ENCODE results near the gene NDE1. TPM values are rescaled to one million over a fixed set of nuclear protein-coding genes. Genes with fewer than 3 reads are reported as not detected.

The NDE1 gene
- polyA plus RNA-seq, 1 of the 3 experiments (the other 2 are of a cell fraction) = 27.9 TPM

DNA sequence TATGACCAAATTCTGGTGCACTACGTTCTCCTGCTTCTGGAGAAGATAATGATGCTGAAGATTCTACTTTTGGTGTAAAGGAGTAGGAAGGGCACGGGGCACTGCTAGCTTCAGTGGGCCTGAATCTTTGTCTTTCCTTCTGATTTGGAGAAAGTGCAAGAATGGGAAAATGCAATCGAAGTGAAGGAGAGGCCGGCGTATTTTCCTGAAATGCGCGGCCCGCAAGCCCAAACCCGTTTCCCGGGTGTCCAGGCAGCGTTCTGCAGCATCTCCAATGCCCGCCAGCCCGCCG, 372 bp upstream of the NDE1 start (continued):
- TF ChIP-seq, protein P1, sequence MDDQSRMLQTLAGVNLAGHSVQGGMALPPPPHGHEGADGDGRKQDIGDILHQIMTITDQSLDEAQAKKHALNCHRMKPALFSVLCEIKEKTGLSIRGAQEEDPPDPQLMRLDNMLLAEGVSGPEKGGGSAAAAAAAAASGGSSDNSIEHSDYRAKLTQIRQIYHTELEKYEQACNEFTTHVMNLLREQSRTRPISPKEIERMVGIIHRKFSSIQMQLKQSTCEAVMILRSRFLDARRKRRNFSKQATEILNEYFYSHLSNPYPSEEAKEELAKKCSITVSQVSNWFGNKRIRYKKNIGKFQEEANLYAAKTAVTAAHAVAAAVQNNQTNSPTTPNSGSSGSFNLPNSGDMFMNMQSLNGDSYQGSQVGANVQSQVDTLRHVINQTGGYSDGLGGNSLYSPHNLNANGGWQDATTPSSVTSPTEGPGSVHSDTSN (IDR thresholded peaks at IDR 0.05) = no peak
- TF ChIP-seq, protein P2, sequence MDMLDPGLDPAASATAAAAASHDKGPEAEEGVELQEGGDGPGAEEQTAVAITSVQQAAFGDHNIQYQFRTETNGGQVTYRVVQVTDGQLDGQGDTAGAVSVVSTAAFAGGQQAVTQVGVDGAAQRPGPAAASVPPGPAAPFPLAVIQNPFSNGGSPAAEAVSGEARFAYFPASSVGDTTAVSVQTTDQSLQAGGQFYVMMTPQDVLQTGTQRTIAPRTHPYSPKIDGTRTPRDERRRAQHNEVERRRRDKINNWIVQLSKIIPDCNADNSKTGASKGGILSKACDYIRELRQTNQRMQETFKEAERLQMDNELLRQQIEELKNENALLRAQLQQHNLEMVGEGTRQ (IDR thresholded peaks at IDR 0.05; ENCODE audit: borderline replicate concordance, low read depth, low read length) = no peak

DNA sequence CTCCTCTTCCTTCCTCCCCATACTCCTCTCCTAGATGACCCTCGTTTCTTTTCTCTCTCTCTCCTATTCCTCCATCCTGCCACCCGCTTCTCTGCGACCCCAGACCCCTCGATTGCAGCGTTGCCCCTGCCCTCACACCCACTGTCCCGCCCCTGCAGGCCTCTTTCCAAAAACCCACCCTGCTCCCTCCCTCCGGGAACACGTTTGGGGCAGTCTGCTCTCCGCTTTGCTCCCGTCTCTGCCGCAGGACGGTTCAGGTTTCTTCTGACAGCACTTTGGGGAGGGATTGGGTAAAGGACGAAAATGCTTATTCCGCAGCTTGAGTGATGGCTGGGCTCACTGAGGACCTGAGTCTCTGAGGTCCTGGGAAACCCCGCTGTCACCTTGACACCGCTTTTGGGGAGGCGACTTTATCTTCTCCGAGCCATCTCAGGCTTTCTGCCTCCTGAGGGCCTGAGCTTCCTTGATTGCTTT, 690 bp downstream of the NDE1 start:
- Histone ChIP-seq H3K9me3 (no peaks in the 10 kb centered on the region), H3K4me2 (peak overlapping the region; percentile 98), H3K9ac (peak overlapping the region; percentile 94), H3F3A (replicated peaks; ENCODE audit: insufficient read depth) (peaks cover 11% of the 10 kb centered on the region), H3K9me2 (no peaks in the 10 kb centered on the region), H3K4me3 (ENCODE audit: low read depth in 2 of 2, low read length in 1 of 2) (peak overlapping the region; percentile 76 to 98), H2AFZ (ENCODE audit: low read depth) (peak overlapping the region; percentile 96; the same call in 1 of the 2 replicates), H3K27me3 (ENCODE audit: insufficient read depth) (no peaks in the 10 kb centered on the region), H3K36me3 (replicated peaks in 1 of 2; ENCODE audit: control insufficient read depth in 1 of 2, insufficient read depth in 2 of 2, low read length in 1 of 2) (no peaks in the 10 kb centered on the region), H3K79me2 (ENCODE audit: insufficient read depth) (peaks cover 56% of the 10 kb centered on the region), H3K4me1 (ENCODE audit: control insufficient read depth in 1 of 2, insufficient read depth in 2 of 2, low read depth in 1 of 2, low read length in 1 of 2) (peaks cover 2 to 4% of the 10 kb centered on the region in 2 experiments; a peak in 2 of 4 replicates), H3K27ac (ENCODE audit: low read depth in 2 of 2, low read length in 1 of 2) (peak overlapping the region; percentile 67 to 76), H4K20me1 (ENCODE audit: insufficient read depth) (peaks cover 16% of the 10 kb centered on the region; the same call in 1 of the 2 replicates)
- TF ChIP-seq TCF12 (IDR thresholded peaks at IDR 0.05) = no peak
- 0 out of 2 replicates have a peak, but pooled peaks have one; percentile 6 for TF ChIP-seq RCOR1 (IDR thresholded peaks at IDR 0.05; ENCODE audit: low read length)
- WGBS (ENCODE audit: low lambda C conversion rate) = 2% methylated on average over 16 of the region's 18 CpGs
- ChIA-PET CTCF (interaction anchor here (1.6 kb wide), 1 partner anchor 31 kb away, joined by 4 read pairs; no protein-coding TSS in a partner anchor), POLR2A (no interaction called here)
- peak; percentile 51 for DNase-seq

DNA sequence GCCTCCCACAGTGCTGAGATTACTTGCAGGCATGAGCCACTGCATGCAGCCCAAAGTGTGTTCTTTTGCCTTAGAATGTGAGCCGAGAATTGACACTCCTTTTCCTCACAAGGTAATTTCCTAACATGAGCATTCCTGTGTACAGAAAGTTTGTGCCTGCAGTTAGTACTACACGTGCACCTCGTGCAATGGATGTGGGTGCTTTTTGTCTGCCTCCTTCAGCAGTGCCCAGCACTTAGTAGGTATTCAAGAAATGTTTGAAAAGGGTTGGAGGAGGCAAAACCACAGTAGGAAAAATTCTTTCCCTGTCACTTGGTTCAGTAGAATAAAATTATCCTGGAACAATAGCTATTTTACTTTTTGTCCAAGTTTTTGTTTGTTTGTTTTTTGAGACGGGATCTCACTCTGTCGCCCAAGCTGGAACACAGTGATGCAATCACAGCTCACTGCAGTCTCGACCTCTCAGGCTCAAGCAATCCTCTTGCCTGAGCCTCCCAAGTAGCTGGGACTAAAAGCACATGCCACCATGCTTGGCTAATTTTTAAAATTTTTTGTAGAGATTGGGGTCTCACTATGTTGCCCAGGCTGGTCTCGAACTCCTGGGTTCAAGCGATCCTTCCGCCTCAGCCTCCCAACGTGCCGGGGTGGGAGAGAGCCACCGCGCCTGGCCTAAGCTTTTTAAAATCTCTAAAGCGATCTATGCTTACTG, 2.4 kb downstream of the NDE1 start:
- Histone ChIP-seq H3K27me3 (ENCODE audit: insufficient read depth) (no peaks in the 10 kb centered on the region), H4K20me1 (ENCODE audit: insufficient read depth) (peaks cover 16% of the 10 kb centered on the region; the same call in 1 of the 2 replicates), H3K4me2 (0 out of 2 replicates have a peak overlapping the region, but pooled peaks have one; percentile 7), H3K9me3 (no peaks in the 10 kb centered on the region), H3F3A (replicated peaks; ENCODE audit: insufficient read depth) (peaks cover 9% of the 10 kb centered on the region), H3K4me1 (ENCODE audit: control insufficient read depth in 1 of 2, insufficient read depth in 2 of 2, low read depth in 1 of 2, low read length in 1 of 2) (peaks cover 2 to 4% of the 10 kb centered on the region in 2 experiments; a peak in 2 of 4 replicates), H3K4me3 (ENCODE audit: low read depth in 2 of 2, low read length in 1 of 2) (no peak overlapping the region), H3K9me2 (no peaks in the 10 kb centered on the region), H3K27ac (ENCODE audit: low read depth in 2 of 2, low read length in 1 of 2) (peak overlapping the region in 1 of 2 experiments; percentile 18; a peak in 1 of 4 replicates), H3K9ac (no peak overlapping the region), H2AFZ (ENCODE audit: low read depth) (no peak overlapping the region), H3K79me2 (ENCODE audit: insufficient read depth) (peaks cover 73% of the 10 kb centered on the region), H3K36me3 (replicated peaks in 1 of 2; ENCODE audit: control insufficient read depth in 1 of 2, insufficient read depth in 2 of 2, low read length in 1 of 2) (no peaks in the 10 kb centered on the region)
- DNase-seq = no peak
- CTCF ChIA-PET = interaction anchor here (1.1 to 1.4 kb wide), 2 partner anchors 10 to 225 kb away, joined by 3 read pairs; no protein-coding TSS in a partner anchor
- WGBS (ENCODE audit: low lambda C conversion rate) = 93% methylated on average over 14 of the region's 14 CpGs
- TF ChIP-seq, protein P1 (IDR thresholded peaks at IDR 0.05) = no peak
- TF ChIP-seq RAD21 (IDR thresholded peaks at IDR 0.05; ENCODE audit: low read length) (no peak), GABPA (IDR thresholded peaks at IDR 0.05; ENCODE audit: low read depth) (no peak), SIN3A (IDR thresholded peaks at IDR 0.05; ENCODE audit: borderline replicate concordance, low read depth, low read length) (no peak), RXRA (IDR thresholded peaks at IDR 0.05; ENCODE audit: borderline replicate concordance, low read depth) (no peak), YY1 (IDR thresholded peaks at IDR 0.05; ENCODE audit: low read depth) (no peak), RCOR1 (IDR thresholded peaks at IDR 0.05; ENCODE audit: low read length) (no peak), FOXM1 (IDR thresholded peaks at IDR 0.05; ENCODE audit: low read depth) (no peak), MEF2A (IDR thresholded peaks at IDR 0.05; ENCODE audit: borderline replicate concordance, low read depth) (no peak), SMC3 (IDR thresholded peaks at IDR 0.05; ENCODE audit: low read depth, low read length) (no peak), JUND (IDR thresholded peaks at IDR 0.05) (no peak), MXI1 (IDR thresholded peaks at IDR 0.05; ENCODE audit: low read depth, low read length) (no peak), RFX5 (IDR thresholded peaks at IDR 0.05; ENCODE audit: low read length) (no peak)
- TF ChIP-seq, protein P3, sequence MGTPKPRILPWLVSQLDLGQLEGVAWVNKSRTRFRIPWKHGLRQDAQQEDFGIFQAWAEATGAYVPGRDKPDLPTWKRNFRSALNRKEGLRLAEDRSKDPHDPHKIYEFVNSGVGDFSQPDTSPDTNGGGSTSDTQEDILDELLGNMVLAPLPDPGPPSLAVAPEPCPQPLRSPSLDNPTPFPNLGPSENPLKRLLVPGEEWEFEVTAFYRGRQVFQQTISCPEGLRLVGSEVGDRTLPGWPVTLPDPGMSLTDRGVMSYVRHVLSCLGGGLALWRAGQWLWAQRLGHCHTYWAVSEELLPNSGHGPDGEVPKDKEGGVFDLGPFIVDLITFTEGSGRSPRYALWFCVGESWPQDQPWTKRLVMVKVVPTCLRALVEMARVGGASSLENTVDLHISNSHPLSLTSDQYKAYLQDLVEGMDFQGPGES (IDR thresholded peaks at IDR 0.05; ENCODE audit: low read depth, low read length) = no peak
- TF ChIP-seq, protein P4, sequence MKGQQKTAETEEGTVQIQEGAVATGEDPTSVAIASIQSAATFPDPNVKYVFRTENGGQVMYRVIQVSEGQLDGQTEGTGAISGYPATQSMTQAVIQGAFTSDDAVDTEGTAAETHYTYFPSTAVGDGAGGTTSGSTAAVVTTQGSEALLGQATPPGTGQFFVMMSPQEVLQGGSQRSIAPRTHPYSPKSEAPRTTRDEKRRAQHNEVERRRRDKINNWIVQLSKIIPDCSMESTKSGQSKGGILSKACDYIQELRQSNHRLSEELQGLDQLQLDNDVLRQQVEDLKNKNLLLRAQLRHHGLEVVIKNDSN (IDR thresholded peaks at IDR 0.05; ENCODE audit: borderline replicate concordance, low read depth) = no peak
- TF ChIP-seq, protein P5, sequence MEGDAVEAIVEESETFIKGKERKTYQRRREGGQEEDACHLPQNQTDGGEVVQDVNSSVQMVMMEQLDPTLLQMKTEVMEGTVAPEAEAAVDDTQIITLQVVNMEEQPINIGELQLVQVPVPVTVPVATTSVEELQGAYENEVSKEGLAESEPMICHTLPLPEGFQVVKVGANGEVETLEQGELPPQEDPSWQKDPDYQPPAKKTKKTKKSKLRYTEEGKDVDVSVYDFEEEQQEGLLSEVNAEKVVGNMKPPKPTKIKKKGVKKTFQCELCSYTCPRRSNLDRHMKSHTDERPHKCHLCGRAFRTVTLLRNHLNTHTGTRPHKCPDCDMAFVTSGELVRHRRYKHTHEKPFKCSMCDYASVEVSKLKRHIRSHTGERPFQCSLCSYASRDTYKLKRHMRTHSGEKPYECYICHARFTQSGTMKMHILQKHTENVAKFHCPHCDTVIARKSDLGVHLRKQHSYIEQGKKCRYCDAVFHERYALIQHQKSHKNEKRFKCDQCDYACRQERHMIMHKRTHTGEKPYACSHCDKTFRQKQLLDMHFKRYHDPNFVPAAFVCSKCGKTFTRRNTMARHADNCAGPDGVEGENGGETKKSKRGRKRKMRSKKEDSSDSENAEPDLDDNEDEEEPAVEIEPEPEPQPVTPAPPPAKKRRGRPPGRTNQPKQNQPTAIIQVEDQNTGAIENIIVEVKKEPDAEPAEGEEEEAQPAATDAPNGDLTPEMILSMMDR (IDR thresholded peaks at IDR 0.05) = no peak
- POLR2A ChIA-PET = no interaction called here

All from SK-N-SH (cell line).